Activated T-helper 1 cell treated with anti-CD3 and anti-CD28 coated beads, Interleukin-2, amount 50 U/mL, for 16 hours (primary cell): ENCODE measurements around the gene LARGE1.
"Not testable (repeated sequence)": the region's sequence is repeated elsewhere in the genome, so short reads cannot be mapped to it uniquely, and the experiment has no call there.

Experiments used
- DNase-seq, 2 donors: peaks; one replicate each; pipeline ENCODE4 v3.0.0-alpha.2; 2020; ENCODE audit warnings: low read depth in 1 of 2, low spot score in 1 of 2

Gene LARGE1

GRCh38 chr22:33569018-33569417, 351.3 kb downstream of the LARGE1 start:
- DNase-seq = no peak

GRCh38 chr22:33566495-33566894, 353.8 kb downstream of the LARGE1 start:
- DNase-seq = not testable (repeated sequence)

- no peak for DNase-seq
Measured at GRCh38 chr22:33565580-33565995, 354.7 kb downstream of the LARGE1 start.

GRCh38 chr22:33564683-33565082, 355.6 kb downstream of the LARGE1 start:
- no peak for DNase-seq

GRCh38 chr22:33563220-33563964, 356.9 kb downstream of the LARGE1 start:
- DNase-seq = no peak

GRCh38 chr22:33562501-33562900, 357.8 kb downstream of the LARGE1 start:
- no peak for DNase-seq

GRCh38 chr22:33561149-33561807, 359.0 kb downstream of the LARGE1 start:
- DNase-seq = no peak

- DNase-seq = no peak
Measured at GRCh38 chr22:33557836-33558235, 362.4 kb downstream of the LARGE1 start.

- DNase-seq = no peak
Measured at GRCh38 chr22:33555814-33556522, 364.3 kb downstream of the LARGE1 start.

GRCh38 chr22:33553493-33553892, 366.8 kb downstream of the LARGE1 start:
- DNase-seq = no peak

- DNase-seq = no peak
Measured at GRCh38 chr22:33544707-33545106, 375.6 kb downstream of the LARGE1 start.

GRCh38 chr22:33542722-33543121, 377.6 kb downstream of the LARGE1 start:
- no peak for DNase-seq

GRCh38 chr22:33542153-33542552, 378.1 kb downstream of the LARGE1 start:
- no peak for DNase-seq

GRCh38 chr22:33539902-33540751, 380.1 kb downstream of the LARGE1 start:
- DNase-seq = no peak

GRCh38 chr22:33539202-33539901, 380.9 kb downstream of the LARGE1 start:
- DNase-seq = no peak

- no peak for DNase-seq
Measured at GRCh38 chr22:33538277-33538885, 381.9 kb downstream of the LARGE1 start.

- DNase-seq = no peak
Measured at GRCh38 chr22:33537059-33537458, 383.2 kb downstream of the LARGE1 start.

GRCh38 chr22:33535937-33536875, 384.1 kb downstream of the LARGE1 start:
- no peak for DNase-seq
